Transverse colon (tissue), 4 donors: ENCODE data around the gene CDK14.

Source experiments
- CTCF ChIP-seq, 5 experiments: fragments of 200-600 bp in 3 of 5; fragments of 450-650 bp in 2 of 5; sonication (generic) in 3 of 5; IDR thresholded peaks; 1 replicate in 2 of 5; 2 replicates in 3 of 5; pipeline ENCODE4 v1.5.1; 2016 to 2017; ENCODE audit warnings: antibody characterized with exemption in 5 of 5, inconsistent platforms in 3 of 5, mild to moderate bottlenecking in 2 of 5, moderate library complexity in 1 of 5
- POLR2AphosphoS5 ChIP-seq, 3 donors: sonication (generic); formaldehyde crosslinking; IDR thresholded peaks; one replicate each; pipeline ENCODE4 v1.6.1; 2016; ENCODE audit warnings: antibody characterized with exemption in 3 of 3

GRCh38 chr7:90568213-90568612, 27.9 kb upstream of the CDK14 start:
- TF ChIP-seq CTCF (IDR thresholded peaks at IDR 0.05) (no peak), POLR2AphosphoS5 (IDR thresholded peaks at IDR 0.05) (no peak)
